Left renal pelvis (tissue), 4 donors: ENCODE data around the gene RAB4B. TPM values are rescaled to one million over a fixed set of nuclear protein-coding genes. Genes with fewer than 3 reads are reported as not detected.
A peak's percentile ranks its signal among the peaks of the same experiment; 100 is the strongest.
"Not testable (repeated sequence)": the region's sequence is repeated elsewhere in the genome, so short reads cannot be mapped to it uniquely, and the experiment has no call there.

Experiments
- DNase-seq, 4 donors: peaks; one replicate each; pipeline ENCODE4 v3.0.0-alpha.2; 2013; ENCODE audit warnings: low read depth in 4 of 4, low spot score in 3 of 4
- polyA plus RNA-seq, 4 donors: library from polyadenylated mRNA; unstranded; fragments of 120-200 nt; gene quantifications; one replicate each; pipeline ENCODE4 v1.2.1, GENCODE V29; 2013; ENCODE audit not compliant: insufficient read length in 4 of 4

Gene RAB4B
- polyA plus RNA-seq, 4 donors: 7.6 to 13.3 (median 8.7) TPM

DNA sequence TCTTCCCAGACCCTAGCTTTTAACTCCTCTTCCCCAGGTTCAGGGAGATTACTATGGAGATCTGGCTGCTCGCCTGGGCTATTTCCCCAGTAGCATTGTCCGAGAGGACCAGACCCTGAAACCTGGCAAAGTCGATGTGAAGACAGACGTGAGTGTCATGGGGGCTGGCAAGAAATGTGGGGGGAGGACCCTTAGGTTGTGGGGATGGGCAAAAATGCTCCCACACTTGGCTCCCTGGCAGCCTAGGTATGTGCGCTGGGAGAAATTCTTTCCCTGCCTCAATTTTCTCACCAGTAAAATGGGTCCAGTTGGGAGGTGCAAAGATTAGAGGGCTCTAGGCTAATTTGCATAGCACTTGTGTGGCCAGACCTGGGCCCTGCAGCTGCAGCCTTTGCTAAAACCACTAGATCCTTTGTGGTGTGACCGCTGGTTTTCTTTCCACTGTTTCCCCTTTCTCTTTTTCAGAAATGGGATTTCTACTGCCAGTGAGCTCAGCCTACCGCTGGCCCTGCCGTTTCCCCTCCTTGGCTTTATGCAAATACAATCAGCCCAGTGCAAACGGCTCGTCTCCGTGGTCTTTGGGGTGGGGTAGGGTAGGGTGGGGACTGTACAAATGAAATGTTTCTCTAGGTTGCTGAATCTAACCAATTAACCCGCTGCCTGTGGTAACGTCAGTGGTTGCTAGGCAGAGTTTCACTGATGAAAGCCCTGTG is 959 bp upstream of the RAB4B start:
- DNase-seq: peak; percentile 81 to 87 (median 84)

DNA sequence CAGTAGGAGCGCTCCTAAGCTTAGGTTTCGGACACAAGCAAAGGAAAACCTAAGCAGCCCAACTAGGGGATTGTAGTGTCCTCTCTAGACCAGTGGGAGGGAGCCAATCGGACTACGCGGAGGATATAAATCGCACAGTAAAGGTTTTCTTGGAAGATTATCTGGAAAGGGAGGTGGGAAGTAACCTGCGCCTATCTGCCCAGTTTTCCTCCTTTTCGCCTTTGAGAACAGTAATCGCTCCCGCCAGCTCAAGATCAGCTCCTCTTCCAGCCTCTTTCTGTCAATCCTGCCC is 456 bp upstream of the RAB4B start:
- DNase-seq: no peak

DNA sequence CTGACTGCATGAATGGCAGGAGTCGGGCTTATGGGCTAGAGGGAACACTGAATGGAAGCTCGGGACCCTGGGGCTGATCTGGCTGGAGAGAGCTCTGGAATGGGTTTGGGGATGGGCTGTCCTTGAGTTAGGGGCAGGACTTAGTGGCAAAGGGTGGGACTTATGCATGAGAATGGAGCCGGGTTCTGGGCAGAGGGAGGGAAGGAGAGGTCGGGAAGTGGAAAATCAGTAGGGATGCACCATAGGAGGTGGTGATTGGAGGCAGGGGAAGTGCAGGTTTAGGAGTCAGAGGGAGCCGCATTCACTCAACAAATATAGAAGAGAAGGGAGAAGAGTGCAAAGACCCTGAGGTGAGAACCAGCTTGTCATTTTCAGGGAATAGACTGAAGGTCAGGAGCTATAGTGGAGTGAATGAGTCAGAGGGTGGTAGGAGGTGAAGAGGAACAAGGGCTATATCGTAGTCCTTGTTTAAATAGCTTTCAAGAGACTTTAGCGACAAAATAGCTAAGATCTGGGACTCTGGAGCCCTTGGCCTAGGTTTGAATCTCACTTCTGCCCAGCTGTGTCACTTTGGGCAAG is 748 bp downstream of the RAB4B start:
- DNase-seq: no peak

DNA sequence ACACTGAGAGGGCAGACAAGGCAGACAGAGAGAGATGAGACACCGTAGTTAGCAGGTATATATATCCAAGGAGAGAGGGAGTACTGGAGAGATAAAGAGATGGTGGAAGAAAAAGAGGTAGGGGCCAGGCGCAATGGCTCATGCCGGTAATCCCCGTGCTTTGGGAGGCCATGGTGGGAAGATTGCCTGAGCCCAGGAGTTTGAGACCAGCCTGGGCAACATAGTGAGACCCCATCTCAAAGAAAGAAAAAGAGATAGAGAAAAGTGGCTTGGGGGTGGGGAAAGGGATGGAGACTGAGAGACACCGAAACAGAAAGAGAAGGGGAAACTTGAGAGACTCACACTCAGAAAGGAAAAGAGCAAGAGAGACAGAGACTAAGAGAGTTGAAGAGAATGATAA is 2.5 kb downstream of the RAB4B start:
- no peak for DNase-seq

DNA sequence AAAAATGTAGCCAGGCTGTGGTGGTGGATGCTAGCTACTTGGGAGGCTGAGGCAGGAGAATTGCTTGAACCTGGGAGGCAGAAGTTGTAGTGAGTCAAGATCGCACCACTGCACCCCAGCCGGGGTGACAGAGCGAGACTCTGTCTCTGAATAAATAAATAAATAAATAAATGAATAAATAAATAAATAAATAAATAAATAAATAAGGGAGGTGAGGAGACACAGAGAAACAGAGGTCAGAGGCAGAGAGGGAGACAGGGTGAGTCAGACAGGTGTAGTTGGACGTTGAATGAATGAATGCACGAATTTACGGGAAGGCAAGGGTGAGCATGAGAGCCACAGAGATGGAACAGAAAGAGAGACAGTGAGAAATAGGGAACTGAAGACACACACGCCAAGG is 3.1 kb downstream of the RAB4B start:
- no peak for DNase-seq

DNA sequence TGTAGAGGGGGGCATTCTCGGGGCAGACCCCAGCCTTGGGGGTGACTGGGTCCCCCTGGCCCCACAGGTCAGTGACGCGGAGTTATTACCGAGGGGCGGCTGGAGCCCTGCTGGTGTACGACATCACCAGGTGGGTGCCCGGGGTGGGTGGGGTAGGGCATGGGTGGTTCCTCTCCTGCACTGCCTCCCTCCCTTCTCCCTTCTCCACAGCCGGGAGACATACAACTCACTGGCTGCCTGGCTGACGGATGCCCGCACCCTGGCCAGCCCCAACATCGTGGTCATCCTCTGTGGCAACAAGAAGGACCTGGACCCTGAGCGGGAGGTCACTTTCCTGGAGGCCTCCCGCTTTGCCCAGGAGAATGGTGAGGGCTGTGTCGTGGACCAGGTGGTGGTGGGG is 5.7 kb downstream of the RAB4B start:
- DNase-seq: no peak

DNA sequence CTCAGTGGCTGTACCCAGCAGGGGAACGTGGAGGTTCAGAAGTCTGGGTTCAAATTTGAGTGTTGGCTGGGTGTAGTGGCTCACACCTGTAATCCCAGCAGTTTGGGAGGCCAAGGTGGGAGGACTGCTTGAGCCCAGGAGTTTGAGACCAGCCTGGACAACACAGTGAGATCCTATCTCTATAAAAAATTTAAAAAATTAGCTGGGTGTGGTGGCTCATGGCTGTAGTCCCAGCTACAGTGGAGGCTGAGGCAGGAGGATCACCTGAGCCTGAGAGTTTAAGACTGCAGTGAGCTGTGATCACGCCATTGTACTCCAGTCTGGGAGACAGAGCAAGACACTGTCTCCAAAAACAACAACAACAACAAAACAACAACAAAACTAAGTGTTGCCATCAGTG is 6.1 kb downstream of the RAB4B start:
- not testable (repeated sequence) for DNase-seq

DNA sequence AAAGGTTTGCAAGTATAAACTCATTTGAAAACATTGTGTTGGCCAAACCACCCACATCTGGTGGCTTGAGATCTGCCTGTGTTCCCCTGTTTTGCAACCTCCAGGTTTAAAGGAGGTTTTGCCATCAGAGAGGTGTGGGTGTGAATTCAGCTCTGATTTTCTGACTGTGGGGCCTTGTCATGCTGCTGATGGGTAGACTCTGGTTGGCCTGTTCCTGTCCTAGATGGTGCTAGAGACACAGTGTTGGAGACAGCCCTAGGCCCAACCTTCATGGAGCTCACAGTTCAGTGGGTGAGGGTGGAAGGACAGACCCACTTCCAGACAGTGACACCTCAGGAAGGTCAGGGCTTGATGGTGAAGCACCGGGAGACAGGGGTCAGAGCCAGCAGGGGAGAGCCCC is 7.5 kb downstream of the RAB4B start:
- no peak for DNase-seq

DNA sequence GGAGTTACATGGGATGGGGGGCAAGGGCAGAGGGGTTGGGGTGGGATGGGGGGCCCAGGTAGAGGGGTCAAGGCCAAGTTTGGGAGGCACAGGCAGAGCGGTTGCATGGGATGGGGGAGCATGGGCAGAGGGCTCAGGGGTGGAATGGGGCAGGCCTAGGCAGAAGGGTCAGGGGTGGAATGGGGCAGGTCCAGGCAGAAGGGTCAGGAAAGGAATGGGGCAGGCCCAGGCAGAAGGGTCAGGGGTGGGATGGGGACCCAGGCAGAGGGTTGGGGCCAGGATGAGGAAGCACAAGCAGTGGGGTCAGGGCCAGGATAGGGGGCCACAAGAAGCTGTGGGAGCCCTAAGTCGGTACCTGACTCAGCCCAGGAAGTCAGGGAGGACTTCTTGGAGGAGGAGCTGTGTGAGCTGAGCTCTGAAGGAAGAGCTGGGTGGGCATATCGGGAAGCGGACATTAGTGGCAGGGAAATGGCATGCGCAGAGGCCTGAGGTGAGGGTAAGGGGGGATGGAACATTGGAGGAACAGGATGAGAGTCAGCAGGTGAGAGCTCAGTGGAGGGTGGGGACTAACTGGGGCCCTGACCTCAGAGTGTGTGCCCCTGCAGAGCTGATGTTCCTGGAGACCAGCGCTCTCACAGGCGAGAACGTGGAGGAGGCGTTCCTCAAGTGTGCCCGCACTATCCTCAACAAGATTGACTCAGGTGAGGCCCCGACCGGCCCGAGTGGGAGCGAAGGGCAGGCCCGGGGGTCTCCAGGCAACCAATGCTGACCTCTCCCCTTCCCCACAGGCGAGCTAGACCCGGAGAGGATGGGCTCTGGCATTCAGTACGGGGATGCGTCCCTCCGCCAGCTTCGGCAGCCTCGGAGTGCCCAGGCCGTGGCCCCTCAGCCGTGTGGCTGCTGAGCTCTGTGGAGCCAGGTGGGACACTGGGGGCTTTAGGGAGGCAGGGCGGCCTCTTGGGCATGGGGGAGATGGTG is 8.3 kb downstream of the RAB4B start:
- DNase-seq: no peak

DNA sequence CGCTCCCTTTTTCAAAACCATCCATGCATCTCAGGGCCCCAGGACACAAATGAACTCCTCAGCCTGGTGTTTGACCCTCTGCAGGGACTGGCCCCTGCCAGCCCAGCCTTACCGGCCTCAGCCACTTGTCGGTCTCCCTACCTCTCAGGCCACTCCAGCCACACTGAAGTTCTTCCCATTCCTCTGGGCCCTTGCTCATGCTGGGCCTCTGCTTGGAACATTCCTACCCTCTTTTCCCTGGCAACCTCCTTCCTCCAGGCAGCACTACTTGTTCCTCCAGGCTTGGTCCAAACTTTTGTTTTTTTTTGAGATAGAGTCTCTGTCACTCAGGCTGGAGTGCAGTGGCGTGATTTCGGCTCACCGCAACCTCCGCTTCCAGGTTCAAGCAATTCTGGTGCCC is 13.3 kb downstream of the RAB4B start:
- no peak for DNase-seq

DNA sequence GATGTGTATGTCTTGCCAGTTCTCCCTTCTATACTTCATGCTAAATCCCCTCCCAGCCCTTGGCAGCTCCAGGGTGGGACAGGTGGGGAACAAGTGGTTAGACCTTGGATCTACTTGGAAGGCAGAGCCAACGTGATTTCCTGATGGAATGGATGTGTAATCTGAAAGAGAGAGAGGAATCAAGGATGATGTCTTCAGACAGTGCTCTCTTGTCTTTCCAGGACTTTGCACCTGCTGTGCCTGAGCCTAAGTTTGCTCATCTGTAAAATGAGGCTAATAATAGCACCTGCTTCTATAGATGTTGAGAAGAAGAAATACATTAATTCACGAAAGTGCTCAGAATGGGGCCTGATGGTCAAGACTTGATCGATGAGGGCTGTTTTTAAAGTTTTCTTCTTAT is 13.9 kb downstream of the RAB4B start:
- DNase-seq: no peak

DNA sequence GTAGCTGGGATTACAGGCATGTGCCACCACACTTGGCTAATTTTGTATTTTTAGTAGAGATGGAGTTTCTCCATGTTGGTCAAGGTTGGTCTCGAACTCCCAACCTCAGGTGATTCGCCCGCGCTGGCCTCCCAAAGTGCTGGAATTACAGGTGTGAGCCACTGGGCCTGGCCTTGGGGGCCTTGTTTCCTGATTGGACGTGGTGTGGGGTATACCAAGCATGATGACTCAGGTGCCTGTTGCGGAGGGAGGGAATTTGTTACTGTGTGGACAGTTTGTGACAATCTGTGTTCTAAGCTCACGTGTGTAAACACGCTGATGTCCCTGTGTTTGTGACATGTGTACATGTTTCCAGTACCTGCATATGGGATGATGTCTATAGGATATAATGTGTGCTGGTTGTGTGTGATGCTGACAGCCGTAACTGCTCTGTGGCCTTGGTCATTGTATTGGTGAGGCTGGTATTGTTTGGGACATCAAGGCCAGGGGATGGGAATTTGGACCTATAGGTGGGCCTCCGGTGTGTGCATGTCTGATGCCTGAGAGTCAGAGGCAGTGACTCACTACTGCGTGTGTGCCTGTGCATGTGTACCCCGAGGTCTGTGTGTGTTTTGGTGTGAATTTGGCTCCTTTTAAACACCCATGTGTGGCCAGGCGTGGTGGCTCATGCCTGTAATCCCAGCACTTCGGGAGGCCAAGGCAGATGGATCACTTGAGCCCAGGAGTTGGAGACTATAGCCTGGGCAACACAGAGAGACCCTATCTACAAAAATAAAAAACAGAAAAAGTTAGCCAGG is 19.3 kb downstream of the RAB4B start:
- no peak for DNase-seq

DNA sequence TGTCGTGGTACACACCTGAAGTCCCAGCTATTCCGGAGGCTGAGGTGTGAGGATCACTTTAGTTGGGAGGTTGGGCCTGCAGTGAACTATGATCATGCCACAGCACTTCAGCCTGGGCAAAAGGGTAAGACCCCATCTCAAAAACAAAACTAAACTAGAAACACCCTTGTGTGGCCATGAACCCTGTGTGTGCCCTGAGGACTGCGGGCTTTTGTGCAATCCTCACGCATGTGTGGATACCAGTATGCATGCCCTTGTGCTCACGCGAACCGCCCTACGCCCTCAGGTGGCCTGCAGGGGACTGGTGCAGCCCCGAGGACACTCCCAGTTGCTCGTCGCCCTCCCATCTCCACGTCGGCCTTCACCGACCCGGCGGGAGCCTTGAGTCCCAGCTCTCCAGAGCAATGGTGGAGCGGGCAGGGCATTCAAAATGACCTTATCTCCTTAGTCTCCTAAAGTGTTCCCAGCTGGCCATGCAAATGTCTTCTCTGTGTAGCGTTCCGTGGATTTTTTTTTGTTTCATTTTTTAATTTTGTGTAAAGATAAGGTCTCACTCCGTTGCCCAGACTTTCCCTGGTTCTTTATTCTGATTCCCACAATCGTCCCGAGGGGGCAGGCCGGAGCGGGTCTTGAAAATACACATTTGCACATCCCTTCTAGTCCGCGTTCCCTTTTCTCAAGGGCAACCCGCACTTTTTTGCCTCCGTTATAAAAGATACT is 20.1 kb downstream of the RAB4B start:
- DNase-seq: no peak

DNA sequence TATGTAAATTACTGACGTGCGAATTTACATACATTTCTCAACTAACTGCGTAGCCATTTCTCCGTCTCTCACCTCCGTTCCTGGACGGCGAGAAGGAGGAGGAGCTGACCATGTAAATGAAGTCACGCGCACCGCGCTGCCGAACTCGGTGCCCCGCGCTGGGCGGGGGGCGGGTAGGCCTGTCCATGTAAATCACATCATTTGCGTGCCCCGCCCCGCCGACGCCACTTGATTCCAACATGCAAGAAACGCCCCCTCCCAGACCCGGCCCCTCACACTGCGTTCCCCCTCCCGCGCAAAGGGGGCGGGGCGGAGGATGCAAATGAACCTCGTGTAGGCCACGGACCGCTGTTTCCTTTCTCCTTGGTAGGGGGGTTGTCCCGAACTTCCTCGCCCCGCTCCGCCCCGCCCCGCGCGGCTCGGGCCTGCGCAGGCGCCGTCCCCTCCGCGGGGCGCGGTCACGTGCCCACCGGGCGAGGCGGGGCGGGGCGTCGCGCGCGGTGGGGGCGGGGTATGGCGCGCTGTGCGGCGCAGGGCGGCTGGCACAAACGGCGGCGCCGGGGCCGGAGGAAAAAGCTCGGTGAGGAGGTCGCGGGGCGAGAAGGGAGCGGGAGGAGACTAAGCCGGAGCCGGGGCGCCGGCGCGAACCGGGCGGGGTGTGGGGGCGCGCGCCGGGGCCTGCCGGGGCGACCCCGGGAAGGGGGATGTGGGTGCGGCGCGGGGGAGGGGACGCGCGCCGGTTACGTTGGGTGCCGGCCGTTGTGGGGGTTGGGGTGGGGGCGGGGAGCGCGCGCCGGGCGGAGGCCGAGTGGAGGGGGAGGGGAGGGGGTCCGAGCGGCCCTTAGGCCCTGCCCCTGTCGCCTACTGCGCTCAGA is 20.9 kb downstream of the RAB4B start, which contains the start of gene EGLN2:
EGLN2 (plus strand) TSS at position 509 of the 875 bp plus-strand sequence. CDS start 1,382 bp downstream, outside the sequence.
- peak; percentile 99 to 100 (median 100) for DNase-seq

DNA sequence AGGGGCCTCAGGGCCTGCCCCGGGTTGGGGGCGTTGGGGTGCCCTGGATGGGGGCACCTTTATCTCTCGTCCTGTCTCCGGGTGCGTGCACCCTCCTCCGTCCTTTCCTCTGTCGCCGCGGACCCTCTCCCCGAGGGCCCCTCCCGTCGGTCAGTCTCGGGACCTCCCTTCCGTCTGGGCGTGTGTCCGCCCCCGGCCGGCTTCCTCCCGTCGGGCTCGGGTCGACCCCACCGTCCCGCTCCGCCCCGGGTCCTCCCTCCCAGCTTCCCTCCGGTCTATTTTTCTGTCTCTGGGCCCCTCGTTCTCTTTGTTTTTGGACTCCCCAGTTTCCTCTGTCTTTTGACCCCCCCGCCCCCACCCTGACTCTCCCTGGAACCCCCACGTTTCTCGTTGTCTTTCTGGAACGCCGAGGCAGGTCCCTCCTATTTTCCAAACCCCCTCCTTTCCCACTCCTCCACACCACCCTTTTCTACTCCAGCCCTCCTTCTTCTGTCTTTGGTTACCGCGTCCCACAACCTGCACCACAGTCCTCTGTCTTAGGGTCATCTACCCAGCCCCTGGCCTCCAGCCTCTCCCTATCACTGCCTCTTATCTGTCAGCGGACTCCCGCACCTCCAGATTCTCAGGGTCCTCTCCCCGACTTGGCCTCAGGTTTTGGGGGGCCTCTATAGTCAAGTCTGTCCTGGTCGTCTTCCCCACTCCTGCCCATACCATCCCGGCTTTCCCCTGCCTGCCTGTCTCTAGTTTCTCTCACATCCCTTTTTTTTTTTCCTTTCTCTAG is 21.7 kb downstream of the RAB4B start:
- no peak for DNase-seq

DNA sequence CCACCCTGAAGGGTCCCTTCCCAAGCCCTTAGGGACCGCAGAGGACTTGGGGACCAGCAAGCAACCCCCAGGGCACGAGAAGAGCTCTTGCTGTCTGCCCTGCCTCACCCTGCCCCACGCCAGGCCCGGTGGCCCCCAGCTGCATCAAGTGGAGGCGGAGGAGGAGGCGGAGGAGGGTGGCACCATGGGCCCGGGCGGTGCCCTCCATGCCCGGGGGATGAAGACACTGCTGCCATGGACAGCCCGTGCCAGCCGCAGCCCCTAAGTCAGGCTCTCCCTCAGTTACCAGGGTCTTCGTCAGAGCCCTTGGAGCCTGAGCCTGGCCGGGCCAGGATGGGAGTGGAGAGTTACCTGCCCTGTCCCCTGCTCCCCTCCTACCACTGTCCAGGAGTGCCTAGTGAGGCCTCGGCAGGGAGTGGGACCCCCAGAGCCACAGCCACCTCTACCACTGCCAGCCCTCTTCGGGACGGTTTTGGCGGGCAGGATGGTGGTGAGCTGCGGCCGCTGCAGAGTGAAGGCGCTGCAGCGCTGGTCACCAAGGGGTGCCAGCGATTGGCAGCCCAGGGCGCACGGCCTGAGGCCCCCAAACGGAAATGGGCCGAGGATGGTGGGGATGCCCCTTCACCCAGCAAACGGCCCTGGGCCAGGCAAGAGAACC is 22.4 kb downstream of the RAB4B start:
- DNase-seq: no peak

DNA sequence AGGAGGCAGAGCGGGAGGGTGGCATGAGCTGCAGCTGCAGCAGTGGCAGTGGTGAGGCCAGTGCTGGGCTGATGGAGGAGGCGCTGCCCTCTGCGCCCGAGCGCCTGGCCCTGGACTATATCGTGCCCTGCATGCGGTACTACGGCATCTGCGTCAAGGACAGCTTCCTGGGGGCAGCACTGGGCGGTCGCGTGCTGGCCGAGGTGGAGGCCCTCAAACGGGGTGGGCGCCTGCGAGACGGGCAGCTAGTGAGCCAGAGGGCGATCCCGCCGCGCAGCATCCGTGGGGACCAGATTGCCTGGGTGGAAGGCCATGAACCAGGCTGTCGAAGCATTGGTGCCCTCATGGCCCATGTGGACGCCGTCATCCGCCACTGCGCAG is 22.9 kb downstream of the RAB4B start:
- no peak for DNase-seq
